ENCODE measurements around the gene MSMP.

The MSMP gene, protein sequence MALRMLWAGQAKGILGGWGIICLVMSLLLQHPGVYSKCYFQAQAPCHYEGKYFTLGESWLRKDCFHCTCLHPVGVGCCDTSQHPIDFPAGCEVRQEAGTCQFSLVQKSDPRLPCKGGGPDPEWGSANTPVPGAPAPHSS

DNA sequence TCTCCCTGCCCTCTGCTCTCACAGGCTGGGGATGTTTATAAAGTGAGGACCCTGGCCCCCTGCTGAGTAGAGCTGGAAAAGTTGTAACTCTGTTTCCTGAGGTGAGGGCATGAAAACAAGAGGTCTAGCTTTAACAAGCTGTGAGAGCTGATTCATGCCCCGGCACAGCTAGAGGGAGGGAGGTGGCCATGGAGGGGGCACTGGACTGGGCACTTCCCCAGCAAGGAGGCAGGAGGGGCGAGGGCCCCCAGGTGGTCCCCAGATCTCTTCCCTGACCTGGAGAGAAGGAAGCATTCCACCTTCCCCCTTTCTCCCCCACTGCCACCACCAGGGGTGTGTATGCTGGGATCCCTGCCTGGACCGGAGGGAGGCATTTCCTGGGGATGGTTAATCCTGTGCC lies at the start of gene MSMP:
MSMP (minus strand) TSS at position 13 of the 400 bp plus-strand sequence. CDS start 147 bp downstream, outside the sequence.
- FAIRE-seq (no peak), DNase-seq (ENCODE audit: low spot score) (no peak)

- no peak for DNase-seq (ENCODE audit: low spot score)
- FAIRE-seq: no peak
These were observed 47.5 kb upstream of the MSMP start for GRCh38 chr9:35801328-35802128.

- FAIRE-seq (no peak), DNase-seq (ENCODE audit: low spot score) (no peak)
These were observed 46.5 kb upstream of the MSMP start for GRCh38 chr9:35800530-35800929.

- peak; percentile 77 for FAIRE-seq
These were observed 44.7 kb upstream of the MSMP start for GRCh38 chr9:35798658-35799374.

DNA sequence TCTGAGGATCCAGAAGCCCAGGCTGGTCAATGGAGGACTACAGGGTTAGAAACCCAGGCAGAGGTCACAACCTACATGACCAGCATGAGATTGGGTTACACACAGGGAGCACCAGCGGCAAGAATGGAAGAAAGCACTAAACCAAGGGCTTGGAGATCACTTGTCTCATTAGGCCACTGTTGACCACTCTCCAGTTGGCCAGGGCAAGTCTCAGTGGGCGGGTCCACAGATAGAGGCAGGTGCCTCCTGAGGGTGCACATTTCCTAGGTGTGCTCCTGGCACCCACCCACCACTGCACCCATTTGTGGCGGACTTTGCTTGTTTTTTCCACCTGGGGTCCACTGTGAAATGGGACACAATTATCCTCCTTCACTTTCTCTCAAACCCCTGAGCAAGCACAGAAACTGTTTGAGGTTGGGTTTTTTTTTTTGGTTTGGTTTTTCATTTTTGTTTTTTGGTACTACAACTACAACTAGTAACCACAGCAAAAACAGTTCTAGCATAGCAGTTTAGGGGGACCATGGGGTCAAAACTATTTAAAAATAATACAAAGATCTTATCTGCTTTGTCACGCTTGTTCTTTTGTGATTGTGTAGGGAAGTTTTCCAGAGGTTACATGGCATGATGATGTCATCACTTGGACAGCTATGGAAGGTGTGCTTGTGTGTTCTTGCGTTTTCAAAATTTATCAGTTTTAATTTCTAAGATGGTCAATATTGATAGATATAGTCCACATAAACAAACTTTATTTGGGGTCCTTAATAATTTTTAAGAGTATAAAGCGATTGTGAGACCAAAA lies 43.4 kb upstream of the MSMP start:
- FAIRE-seq (no peak), DNase-seq (ENCODE audit: low spot score) (no peak)

More at GRCh38 chr9:35798658-35799374, 44.7 kb upstream of the MSMP start:
- peak; percentile 46 for DNase-seq (ENCODE audit: low spot score)

DNA sequence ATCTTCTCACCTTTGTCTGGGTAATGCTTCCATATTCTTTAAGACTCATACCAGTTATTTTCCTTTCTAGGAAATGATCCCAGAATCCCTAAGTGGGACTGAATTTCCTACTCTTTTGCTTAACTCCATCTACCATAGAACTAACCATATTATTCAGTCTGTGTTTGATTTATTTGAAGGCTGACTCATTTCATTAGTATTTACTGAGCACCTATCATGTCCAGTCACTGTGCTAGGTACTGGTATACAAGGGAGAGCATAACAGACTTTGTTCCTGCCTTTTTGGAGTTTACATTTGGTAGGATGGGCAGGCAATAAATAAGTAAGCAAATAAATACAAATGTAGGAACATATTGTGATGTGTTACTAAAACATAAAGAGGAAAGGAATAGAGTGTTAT lies 41.6 kb upstream of the MSMP start:
- DNase-seq (ENCODE audit: low spot score) (no peak), FAIRE-seq (peak; percentile 30)

DNA sequence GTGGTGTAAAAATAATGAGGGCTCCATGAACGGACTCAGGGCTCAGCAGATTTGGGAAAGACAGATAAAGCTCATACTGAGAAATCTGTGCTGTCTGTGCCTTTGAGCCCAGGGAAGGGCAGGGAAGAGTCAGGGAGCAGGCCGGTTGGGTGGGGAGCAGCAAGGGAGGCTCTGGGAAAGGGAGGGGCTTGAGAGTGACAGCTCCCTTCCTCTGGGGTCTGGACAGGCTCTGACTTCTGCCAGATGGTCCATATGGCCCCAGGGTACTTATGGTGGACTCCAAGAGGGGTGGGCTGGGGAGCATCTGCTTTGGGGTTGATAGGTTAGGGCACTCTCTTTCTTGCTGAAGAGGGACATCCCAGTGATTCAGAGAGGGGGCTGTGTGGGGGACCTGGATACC lies 39.4 kb upstream of the MSMP start:
- DNase-seq (ENCODE audit: low spot score): no peak
- no peak for FAIRE-seq

- FAIRE-seq: peak; percentile 92
- DNase-seq (ENCODE audit: low spot score): no peak
These were observed 38.8 kb upstream of the MSMP start for GRCh38 chr9:35792826-35793225.

DNA sequence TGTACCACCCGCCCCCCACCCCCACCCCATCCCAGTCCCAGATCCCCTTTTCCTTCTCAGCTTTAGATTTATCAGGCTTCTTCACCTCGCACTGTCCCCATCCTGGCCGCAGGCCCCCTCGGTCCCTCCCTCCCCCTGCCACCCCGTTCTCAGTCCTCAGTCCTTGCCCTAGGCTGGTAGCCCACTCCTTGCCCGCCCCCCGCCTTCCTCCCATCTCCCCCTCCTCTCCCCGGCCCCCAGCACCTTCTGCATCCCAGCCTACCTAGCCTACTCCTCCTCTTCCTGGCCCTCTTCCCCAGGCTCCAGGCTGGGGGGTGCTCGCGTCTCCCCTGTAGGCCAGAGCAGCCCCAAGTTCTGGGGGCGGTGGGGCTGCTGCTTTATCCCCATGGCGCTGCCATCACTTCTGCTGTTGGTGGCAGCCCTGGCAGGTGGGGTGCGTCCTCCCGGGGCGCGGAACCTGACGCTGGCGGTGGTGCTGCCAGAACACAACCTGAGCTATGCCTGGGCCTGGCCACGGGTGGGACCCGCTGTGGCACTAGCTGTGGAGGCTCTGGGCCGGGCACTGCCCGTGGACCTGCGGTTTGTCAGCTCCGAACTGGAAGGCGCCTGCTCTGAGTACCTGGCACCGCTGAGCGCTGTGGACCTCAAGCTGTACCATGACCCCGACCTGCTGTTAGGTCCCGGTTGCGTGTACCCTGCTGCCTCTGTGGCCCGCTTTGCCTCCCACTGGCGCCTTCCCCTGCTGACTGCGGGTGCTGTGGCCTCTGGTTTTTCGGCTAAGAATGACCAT lies 38.1 kb upstream of the MSMP start:
- FAIRE-seq: no peak

DNA sequence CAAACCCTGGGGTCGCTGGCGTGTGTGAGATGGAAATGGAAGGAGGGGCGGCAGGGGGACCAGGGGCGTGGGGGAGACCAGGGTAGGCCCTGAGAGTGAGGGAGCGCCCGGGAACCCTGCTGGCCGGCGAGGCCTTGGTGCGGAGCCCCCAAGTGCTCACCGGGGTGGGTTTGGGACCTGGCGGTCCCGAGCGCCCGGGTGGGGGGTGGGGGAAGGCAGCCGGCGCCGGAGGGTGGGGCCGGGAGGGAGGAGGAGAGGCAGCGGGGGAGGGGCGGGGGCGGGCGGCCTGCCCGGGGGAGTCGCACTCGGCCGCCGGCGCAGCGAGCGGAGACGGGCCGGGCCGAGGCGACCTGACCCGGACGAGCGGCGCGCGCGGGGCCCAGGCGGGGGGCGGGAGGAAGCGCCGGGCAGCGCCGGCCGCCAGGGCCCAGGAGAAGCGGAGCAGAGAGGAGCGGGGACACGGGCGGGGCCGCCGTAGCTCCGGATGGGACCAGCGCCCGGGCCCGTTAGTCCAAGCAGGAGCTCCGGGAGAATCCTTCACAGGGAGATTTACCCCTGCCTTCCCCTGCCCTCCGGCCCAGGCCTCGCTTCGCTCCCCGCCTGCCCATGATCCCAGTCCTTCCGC lies 37.3 kb upstream of the MSMP start, which contains the start of gene NPR2:
NPR2 (plus strand) TSS at position 295 of the 625 bp plus-strand sequence. CDS start 818 bp downstream, outside the sequence.
- FAIRE-seq (no peak), DNase-seq (ENCODE audit: low spot score) (peak; percentile 51)

More for the DNA sequence above, 38.1 kb upstream of the MSMP start:
- DNase-seq (ENCODE audit: low spot score): no peak

DNA sequence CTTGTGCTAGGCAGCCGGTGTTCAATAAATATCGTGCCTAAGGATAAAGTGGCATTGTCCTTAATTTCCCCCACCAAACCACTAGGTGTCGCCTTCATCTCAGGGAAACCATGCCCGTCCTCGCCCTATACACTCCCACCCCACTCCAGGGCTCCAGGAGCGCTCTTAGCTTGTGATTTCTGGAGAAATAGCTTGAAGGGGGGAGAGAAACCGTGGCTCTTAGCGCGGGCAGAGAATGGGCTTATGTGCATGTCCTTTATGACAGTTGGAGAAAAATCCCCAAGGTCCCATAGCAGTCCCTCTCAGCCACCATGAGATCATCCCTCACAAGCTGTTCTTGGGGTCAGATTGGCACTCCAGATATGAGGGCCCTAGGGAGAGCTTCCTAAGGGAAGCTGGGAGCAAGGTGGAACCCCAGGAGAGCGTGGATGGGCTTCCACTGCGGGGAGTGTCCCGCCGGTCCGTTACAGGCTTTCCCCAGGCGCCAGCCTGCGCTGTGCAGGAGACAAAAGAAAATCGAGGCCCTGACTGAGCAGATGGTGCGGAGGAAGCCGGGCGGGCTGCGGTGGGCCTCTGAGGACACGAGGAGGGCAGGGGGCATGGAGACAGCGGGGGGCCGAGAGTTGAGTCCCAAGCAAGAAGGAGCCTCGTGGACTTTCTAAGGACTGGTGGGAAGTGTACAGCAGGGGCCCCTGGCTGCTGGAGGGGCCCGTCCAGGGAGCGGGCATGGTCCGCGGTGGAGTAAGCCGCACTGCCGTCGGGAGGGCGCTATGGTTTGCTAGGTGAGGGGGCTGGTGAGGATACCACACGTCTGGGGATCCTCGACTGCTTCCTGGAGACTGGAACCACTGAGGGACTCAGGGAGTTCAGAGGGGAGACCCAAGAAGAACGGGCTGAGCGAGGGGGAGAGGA lies 36.6 kb upstream of the MSMP start:
- DNase-seq (ENCODE audit: low spot score): peak; percentile 90
- peak; percentile 65 for FAIRE-seq

DNA sequence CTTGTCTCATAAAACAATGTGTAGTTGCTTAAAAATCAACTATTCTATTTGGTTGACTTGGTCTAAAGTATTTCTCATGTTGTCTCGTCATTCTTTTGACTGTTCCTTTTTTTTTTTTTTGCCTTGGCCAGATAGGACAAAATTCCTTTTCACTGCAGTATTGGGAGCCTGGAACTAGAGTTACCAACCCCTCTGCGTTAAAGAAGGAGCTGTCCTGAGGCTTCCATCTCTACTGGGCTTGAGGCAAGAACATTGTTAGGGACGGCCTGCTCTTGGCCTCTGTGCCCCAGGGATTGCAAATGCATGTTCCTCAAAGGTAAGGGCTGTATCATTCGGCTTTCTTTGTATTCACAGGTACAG lies 35.9 kb upstream of the MSMP start:
- FAIRE-seq: no peak
- no peak for DNase-seq (ENCODE audit: low spot score)

DNA sequence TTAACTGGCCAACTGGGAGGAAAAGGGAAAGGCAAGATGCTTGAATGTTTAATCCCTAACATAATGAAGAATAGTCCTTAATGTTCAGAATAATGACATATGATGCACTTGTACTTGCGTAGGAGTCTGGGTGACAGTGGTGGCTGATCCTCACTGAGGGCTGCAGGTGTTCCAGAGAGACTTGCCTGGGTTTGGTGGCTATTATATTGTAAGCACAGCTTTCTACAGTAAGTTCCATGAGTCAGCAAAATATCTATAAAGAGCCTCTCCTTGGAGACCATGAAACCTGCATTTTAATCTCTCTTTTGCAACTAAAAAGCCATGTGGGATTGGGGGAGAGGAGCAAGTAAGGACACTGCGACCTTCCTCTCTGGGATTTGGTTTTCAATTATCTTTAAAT lies 35.5 kb upstream of the MSMP start:
- DNase-seq (ENCODE audit: low spot score) (no peak), FAIRE-seq (no peak)

GRCh38 chr9:35783418-35783817 lies 29.3 kb upstream of the MSMP start:
- no peak for FAIRE-seq
- DNase-seq (ENCODE audit: low spot score): no peak

DNA sequence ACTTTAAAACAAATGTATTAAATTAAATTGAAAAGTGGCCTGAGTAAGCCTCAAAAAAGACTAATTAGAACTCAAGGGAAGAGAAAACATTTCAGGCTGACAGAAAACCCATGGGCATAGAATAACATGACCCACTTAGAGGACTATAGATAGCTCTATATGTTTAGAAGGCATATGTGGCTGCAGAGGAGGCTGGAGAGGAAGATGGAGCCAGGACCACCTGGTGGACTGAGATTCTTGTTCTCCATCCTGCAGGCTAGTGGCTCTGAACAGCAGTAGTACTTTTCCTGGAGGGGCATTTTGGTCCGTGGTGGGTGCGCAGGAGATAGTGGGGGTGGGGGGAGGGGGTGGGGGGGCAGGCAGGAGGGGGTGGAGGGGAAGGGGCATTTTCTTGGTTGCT lies 27.0 kb upstream of the MSMP start:
- DNase-seq (ENCODE audit: low spot score) (no peak), FAIRE-seq (no peak)

DNA sequence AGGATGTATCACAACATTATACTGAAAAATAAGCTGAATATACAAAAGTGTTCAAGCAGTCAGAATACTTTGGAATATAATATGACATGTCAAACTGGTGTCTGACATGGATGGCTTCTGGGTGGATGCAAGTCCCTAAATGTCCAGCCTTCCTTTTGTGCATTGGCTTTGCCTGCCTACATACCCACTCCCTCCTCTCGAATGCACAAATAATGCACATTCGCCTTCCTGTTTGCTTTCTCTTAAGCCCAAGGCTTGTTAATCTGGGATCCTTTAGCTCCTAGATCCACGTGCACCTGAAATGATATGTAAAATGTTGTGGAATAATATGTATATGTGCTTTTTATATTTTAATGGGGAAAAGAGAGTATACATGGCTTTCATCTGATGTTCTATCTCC lies 24.4 kb upstream of the MSMP start:
- FAIRE-seq (no peak), DNase-seq (ENCODE audit: low spot score) (no peak)

DNA sequence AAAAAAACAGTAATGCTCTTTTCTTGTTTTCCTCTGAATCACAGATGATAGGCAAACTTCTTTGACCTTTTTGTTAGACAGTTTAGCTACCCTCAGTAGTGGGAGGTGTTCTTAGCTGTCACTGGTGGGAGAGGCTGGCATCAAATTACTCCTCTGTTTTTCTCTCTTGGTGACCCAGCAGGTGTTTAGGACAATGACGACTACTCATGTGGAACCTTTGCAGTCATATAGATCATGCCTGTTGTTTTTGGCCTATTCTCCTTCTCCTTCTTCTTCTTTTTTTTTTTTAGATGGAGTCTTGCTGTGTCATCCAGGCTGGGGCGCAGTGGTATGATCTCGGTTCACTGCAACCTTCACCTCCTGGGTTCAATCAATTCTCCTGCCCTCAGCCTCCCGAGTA lies 21.9 kb upstream of the MSMP start:
- DNase-seq (ENCODE audit: low spot score): no peak
- FAIRE-seq: no peak

GRCh38 chr9:35774907-35775635 lies 21.0 kb upstream of the MSMP start:
- FAIRE-seq (no peak), DNase-seq (ENCODE audit: low spot score) (no peak)

- DNase-seq (ENCODE audit: low spot score) (no peak), FAIRE-seq (no peak)
These were observed 17.9 kb upstream of the MSMP start for GRCh38 chr9:35771943-35772342.

Data from urothelium cell line (cell line).